ENCODE results near the gene PXT1.

Gene PXT1, protein sequence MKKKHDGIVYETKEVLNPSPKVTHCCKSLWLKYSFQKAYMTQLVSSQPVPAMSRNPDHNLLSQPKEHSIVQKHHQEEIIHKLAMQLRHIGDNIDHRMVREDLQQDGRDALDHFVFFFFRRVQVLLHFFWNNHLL

DNA sequence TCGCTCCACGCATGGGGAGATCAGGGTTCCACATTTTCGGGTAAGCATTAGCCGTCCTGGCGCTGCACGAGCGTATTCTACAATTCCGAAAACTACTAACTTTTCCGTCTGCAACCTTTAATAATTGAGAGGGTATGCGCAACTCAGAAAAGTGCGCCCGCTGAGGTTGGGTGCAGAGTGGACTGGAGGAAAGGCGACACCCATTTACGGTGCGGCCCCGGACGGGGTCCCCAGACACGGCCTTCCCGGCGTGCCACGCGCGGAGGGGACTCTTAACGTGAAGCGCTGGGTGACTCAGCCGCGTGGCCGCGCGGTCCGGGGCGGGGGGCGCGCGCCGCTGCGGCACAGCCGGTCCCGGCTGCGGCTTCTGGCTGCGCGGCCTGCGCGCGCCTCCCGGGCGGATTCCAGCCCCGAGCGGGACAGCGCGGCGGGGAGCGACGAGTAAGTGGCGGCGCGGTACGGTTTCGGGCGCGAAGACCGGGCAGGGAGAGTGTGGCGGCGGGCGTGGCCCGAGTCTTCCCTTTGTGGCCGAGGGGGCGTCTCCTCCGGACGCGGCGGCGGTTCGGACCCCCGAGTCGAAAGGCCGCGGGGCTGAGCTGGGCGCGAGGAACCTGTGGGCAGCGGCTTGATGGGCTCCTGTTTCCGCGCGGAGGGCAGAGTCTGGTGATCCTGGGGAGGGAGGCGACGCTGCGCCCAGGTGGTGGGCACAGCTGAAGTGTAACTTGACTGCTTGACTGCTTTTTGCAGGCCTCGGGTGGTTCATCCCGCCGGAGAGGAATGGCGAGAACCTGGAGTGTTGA lies at the start of gene PXT1, which contains the start of gene KCTD20:
Gene PXT1, minus strand, starts transcription at position 184 of the 800 bp plus-strand sequence. CDS start 16,772 bp downstream, outside the sequence.
Gene KCTD20, plus strand, starts transcription at position 330 of the 800 bp plus-strand sequence. CDS start 27,098 bp downstream, outside the sequence.
- TF ChIP-seq, protein P1, sequence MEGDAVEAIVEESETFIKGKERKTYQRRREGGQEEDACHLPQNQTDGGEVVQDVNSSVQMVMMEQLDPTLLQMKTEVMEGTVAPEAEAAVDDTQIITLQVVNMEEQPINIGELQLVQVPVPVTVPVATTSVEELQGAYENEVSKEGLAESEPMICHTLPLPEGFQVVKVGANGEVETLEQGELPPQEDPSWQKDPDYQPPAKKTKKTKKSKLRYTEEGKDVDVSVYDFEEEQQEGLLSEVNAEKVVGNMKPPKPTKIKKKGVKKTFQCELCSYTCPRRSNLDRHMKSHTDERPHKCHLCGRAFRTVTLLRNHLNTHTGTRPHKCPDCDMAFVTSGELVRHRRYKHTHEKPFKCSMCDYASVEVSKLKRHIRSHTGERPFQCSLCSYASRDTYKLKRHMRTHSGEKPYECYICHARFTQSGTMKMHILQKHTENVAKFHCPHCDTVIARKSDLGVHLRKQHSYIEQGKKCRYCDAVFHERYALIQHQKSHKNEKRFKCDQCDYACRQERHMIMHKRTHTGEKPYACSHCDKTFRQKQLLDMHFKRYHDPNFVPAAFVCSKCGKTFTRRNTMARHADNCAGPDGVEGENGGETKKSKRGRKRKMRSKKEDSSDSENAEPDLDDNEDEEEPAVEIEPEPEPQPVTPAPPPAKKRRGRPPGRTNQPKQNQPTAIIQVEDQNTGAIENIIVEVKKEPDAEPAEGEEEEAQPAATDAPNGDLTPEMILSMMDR (IDR thresholded peaks at IDR 0.05): no peak

DNA sequence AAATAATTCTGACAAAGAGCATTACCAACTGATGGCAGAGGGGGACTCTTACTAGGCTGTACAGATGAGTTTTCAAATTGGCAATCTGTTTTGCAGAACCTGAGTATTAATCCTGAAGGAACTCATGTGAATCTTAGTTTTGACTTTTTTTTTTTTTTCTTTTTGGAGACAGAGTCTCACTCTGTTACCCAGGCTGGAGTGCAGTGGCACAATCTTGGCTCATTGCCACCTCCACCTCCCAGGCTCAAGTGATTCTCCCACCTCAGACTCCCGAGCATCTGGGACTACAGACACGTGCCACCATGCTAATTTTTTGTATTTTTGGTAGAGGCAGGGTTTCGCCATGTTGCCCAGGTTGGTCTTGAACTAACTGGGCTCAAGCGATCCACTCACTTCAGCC lies 49.4 kb upstream of the PXT1 start:
- TF ChIP-seq, protein P1 (IDR thresholded peaks at IDR 0.05): no peak

DNA sequence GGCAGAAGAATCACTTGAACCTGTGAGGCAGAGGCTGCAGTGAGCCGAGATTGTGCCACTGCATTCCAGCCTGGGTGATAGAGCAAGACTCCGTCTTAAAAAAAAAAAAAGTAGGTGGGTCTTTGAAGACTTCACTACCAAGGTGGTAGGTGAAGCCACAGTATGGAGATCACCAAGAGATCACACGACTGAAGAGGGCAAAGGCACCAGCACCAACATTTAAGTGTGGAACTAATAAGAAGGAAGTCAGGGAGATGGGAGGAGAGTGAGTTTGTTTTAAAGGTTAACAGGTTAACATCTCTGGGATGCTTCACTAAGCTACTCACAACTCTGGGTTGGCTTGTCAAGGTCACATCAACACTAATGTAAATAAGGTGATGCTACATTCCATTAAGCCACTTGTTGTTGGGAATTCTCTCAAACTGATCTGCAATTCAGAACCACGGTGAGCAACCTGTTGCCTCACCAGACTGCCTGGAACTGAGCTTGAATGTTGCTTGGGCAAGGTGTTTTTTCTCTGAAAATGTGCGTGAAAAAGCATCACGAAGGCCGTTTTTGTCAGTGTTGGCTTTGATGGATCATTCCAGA lies 48.8 kb upstream of the PXT1 start:
- TF ChIP-seq, protein P1 (IDR thresholded peaks at IDR 0.05): no peak

DNA sequence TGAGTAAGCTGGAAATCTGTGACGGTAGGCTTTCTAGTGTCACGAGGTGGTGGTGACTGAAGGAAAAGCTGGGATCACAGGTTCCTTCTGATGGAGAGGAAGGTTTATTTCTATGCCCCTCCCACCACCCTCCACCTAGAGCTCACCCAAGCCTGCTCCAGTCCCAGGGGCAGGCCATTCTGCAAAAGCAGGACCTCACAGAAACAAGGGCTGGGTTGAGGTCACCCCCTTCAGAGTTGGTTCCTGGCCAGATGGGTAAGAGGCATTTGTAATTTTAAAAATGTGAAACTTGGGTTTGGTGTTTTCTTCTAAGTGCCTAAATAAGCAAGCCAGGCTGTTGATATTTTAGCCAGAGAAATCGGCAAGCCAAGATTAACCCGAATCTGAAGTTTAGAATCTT lies 46.8 kb upstream of the PXT1 start:
- TF ChIP-seq, protein P1 (IDR thresholded peaks at IDR 0.05): no peak

DNA sequence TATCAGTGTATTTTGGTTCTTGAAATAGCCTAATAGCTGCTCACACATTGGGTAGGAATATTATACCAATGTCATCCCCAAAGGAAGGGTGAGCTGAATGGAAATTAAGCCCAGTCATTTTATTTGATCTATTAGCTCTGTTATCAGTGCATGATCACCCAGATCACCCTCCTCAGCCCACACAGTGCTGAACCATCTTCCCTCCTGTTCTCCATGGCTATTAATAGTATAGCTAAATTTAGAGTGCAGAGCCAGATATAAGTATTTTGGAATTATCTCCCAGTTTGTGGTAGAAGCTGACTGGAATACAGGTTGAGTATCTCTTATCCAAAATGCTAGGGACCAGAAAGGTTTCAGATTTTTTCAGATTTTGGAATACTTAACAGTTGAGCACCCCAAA lies 45.6 kb upstream of the PXT1 start:
- TF ChIP-seq, protein P1 (IDR thresholded peaks at IDR 0.05): no peak

DNA sequence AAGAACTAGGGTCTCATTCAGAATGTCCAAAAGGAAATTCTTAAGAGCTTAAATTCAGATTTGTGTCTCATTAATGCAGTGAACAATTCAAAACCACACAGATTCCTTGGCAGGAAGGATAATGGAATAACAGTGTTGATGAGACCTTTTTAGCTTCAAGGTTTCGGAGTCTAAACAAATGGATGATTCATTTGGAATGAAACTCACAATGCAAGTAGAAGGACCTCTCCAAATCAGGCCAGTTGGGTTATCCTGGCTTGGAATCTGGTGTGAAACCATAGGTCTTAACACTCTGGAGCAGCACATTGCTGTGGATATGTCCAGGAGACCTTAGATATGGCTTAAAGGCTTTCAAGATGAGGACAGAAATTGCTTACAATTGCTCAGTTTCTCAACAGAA lies 45.0 kb upstream of the PXT1 start:
- TF ChIP-seq, protein P1 (IDR thresholded peaks at IDR 0.05): no peak

DNA sequence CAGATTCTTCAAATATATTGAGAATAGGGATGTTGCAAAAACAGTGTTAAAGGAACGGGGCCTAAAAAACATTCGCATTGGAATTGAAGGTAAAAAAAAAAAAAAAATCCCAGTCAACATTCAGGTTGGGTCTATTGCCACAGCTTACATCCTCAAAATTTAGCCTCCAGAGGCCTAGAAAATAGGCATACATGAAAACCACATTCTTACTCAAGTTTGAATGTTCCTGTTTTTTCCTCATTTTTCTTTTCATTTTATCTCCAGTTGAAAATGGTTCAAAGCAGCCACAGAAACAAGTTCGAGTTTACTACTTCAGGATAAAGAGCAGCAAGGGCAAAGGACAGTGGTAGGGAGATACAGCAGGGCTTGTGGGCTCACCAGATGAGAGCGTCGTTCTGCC lies 42.1 kb upstream of the PXT1 start:
- TF ChIP-seq, protein P1 (IDR thresholded peaks at IDR 0.05): no peak
